Measurements from ENCODE around the gene LZTS2.

DNA sequence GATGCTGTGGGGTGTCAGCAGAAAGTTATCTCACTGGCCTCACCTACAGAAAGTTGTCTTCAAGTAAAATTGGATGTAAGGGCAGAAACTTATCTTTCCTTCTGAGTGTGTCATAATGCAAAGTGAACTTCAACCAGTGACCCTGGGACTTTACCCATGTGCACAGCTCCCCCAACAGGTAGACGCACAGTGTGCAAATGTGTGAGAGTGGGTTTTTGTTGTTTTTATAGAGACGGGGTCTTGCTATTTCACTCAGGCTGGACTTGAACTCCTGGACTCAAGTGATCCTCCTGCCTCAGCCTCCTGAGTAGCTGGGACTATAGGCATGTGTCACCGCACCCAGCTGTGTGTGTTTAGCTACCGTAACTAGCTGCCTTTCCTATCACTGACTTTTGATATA lies 55.8 kb downstream of the LZTS2 start:
- TF ChIP-seq, protein P1, sequence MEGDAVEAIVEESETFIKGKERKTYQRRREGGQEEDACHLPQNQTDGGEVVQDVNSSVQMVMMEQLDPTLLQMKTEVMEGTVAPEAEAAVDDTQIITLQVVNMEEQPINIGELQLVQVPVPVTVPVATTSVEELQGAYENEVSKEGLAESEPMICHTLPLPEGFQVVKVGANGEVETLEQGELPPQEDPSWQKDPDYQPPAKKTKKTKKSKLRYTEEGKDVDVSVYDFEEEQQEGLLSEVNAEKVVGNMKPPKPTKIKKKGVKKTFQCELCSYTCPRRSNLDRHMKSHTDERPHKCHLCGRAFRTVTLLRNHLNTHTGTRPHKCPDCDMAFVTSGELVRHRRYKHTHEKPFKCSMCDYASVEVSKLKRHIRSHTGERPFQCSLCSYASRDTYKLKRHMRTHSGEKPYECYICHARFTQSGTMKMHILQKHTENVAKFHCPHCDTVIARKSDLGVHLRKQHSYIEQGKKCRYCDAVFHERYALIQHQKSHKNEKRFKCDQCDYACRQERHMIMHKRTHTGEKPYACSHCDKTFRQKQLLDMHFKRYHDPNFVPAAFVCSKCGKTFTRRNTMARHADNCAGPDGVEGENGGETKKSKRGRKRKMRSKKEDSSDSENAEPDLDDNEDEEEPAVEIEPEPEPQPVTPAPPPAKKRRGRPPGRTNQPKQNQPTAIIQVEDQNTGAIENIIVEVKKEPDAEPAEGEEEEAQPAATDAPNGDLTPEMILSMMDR (tag by site-specific recombination; IDR thresholded peaks at IDR 0.05), result peak; percentile 42; the same call in 1 of the 2 replicates
- TF ChIP-seq, protein P2, sequence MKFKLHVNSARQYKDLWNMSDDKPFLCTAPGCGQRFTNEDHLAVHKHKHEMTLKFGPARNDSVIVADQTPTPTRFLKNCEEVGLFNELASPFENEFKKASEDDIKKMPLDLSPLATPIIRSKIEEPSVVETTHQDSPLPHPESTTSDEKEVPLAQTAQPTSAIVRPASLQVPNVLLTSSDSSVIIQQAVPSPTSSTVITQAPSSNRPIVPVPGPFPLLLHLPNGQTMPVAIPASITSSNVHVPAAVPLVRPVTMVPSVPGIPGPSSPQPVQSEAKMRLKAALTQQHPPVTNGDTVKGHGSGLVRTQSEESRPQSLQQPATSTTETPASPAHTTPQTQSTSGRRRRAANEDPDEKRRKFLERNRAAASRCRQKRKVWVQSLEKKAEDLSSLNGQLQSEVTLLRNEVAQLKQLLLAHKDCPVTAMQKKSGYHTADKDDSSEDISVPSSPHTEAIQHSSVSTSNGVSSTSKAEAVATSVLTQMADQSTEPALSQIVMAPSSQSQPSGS (tag by site-specific recombination; IDR thresholded peaks at IDR 0.05; ENCODE audit: low read depth), result no peak
- TF ChIP-seq ZNF223 (tag by site-specific recombination; IDR thresholded peaks at IDR 0.05) (no peak), ZNF266 (tag by site-specific recombination; IDR thresholded peaks at IDR 0.05; ENCODE audit: low read depth) (no peak), RBAK (tag by site-specific recombination; IDR thresholded peaks at IDR 0.05) (no peak), TRIM28 (IDR thresholded peaks at IDR 0.05; ENCODE audit: borderline replicate concordance, low read length) (no peak), ZNF501 (tag by site-specific recombination; IDR thresholded peaks at IDR 0.05) (no peak), ZNF311 (tag by site-specific recombination; IDR thresholded peaks at IDR 0.05; ENCODE audit: borderline replicate concordance) (no peak), ZNF654 (tag by site-specific recombination; IDR thresholded peaks at IDR 0.05; ENCODE audit: low read depth) (no peak), ZNF837 (tag by site-specific recombination; IDR thresholded peaks at IDR 0.05) (no peak), ZNF341 (tag by site-specific recombination; IDR thresholded peaks at IDR 0.05; ENCODE audit: low read depth) (no peak), SP2 (tag by site-specific recombination; IDR thresholded peaks at IDR 0.05) (no peak)
- TF ChIP-seq, protein P3, sequence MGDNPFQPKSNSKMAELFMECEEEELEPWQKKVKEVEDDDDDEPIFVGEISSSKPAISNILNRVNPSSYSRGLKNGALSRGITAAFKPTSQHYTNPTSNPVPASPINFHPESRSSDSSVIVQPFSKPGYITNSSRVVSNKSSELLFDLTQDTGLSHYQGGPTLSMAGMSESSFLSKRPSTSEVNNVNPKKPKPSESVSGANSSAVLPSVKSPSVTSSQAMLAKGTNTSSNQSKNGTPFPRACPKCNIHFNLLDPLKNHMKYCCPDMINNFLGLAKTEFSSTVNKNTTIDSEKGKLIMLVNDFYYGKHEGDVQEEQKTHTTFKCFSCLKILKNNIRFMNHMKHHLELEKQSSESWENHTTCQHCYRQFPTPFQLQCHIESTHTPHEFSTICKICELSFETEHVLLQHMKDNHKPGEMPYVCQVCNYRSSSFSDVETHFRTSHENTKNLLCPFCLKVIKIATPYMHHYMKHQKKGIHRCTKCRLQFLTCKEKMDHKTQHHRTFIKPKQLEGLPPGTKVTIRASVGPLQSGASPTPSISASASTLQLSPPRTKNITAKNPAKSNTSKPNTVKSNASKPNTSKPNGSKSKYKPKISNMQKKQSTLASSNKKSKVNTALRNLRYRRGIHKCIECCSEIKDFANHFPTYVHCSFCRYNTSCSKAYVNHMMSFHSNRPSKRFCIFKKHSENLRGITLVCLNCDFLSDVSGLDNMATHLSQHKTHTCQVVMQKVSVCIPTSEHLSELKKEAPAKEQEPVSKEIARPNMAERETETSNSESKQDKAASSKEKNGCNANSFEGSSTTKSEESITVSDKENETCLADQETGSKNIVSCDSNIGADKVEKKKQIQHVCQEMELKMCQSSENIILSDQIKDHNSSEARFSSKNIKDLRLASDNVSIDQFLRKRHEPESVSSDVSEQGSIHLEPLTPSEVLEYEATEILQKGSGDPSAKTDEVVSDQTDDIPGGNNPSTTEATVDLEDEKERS (tag by site-specific recombination; IDR thresholded peaks at IDR 0.05), result no peak
